HL-60 (cell line): Measurements from ENCODE around the gene MTCH2.

Source experiments
- DNase-seq, 2 experiments: peaks; one replicate each; pipeline ENCODE4 v3.0.0-alpha.2; 2010 to 2020; ENCODE audit warnings: low read depth in 1 of 2, low spot score in 1 of 2
- H3K27ac ChIP-seq: fragments of 250-450 bp; sonication (Bioruptor Pico); replicated peaks from 2 replicates; pipeline ENCODE4 v1.5.1; 2020; ENCODE audit warnings: mild to moderate bottlenecking, moderate library complexity
- H3K27me3 ChIP-seq: fragments of 250-450 bp; sonication (Bioruptor Pico); 2 replicates; pipeline ENCODE4 v1.5.1; 2021; ENCODE audit warnings: mild to moderate bottlenecking, moderate library complexity; ENCODE audit not compliant: insufficient read depth, poor library complexity, severe bottlenecking
- H3K4me3 ChIP-seq: replicated peaks from 2 replicates; pipeline ENCODE4 v1.5.1; 2011; ENCODE audit warnings: mild to moderate bottlenecking, control low read depth, low read length; ENCODE audit not compliant: insufficient read depth
- GABPA ChIP-seq: IDR thresholded peaks from 2 replicates; pipeline ENCODE4 v1.6.1; 2012; ENCODE audit warnings: low read depth
- POLR2AphosphoS5 ChIP-seq: IDR thresholded peaks from 2 replicates; pipeline ENCODE4 v1.6.1; 2012; ENCODE audit warnings: low read depth
- SPI1 ChIP-seq: IDR thresholded peaks from 2 replicates; pipeline ENCODE4 v1.6.1; 2012; ENCODE audit warnings: low read depth, mild to moderate bottlenecking, borderline replicate concordance
- TF ChIP-seq, protein P1 (sequence below): IDR thresholded peaks from 2 replicates; pipeline ENCODE4 v1.6.1; 2012; ENCODE audit warnings: low read depth; ENCODE audit not compliant: insufficient replicate concordance
- TF ChIP-seq, protein P2 (sequence below): IDR thresholded peaks from one replicate; pipeline ENCODE4 v1.5.1; 2011; ENCODE audit warnings: low read length, control low read depth, inconsistent platforms; ENCODE audit not compliant: insufficient read depth

Gene MTCH2

DNA sequence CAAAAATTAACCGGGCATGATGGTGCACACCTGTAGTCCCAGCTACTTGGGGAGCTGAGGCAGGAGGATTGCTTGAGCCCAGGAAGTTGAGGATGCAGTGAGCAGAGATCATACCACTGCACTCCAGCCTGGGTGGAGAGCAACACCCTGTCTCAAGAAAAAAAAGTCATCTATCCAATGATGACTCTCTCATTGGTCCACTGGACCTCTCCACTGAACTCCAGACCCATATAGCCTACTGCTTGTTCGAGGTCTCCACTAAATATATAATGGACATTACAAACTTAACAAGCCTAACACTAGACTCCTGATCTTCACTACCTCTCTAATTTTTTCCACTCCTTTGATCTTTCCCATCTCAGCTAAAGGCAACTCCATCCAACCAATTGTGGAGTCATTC is 33.5 kb upstream of the MTCH2 start:
- no peaks in the 10 kb centered on the region for H3K27me3 ChIP-seq
- H3K4me3 ChIP-seq, result no peak overlapping the region
- no peak overlapping the region for H3K27ac ChIP-seq
- no peak for TF ChIP-seq GABPA
- TF ChIP-seq, protein P1, sequence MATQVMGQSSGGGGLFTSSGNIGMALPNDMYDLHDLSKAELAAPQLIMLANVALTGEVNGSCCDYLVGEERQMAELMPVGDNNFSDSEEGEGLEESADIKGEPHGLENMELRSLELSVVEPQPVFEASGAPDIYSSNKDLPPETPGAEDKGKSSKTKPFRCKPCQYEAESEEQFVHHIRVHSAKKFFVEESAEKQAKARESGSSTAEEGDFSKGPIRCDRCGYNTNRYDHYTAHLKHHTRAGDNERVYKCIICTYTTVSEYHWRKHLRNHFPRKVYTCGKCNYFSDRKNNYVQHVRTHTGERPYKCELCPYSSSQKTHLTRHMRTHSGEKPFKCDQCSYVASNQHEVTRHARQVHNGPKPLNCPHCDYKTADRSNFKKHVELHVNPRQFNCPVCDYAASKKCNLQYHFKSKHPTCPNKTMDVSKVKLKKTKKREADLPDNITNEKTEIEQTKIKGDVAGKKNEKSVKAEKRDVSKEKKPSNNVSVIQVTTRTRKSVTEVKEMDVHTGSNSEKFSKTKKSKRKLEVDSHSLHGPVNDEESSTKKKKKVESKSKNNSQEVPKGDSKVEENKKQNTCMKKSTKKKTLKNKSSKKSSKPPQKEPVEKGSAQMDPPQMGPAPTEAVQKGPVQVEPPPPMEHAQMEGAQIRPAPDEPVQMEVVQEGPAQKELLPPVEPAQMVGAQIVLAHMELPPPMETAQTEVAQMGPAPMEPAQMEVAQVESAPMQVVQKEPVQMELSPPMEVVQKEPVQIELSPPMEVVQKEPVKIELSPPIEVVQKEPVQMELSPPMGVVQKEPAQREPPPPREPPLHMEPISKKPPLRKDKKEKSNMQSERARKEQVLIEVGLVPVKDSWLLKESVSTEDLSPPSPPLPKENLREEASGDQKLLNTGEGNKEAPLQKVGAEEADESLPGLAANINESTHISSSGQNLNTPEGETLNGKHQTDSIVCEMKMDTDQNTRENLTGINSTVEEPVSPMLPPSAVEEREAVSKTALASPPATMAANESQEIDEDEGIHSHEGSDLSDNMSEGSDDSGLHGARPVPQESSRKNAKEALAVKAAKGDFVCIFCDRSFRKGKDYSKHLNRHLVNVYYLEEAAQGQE, result no peak
- TF ChIP-seq SPI1, result no peak
- no peak for TF ChIP-seq POLR2AphosphoS5
- TF ChIP-seq, protein P2, sequence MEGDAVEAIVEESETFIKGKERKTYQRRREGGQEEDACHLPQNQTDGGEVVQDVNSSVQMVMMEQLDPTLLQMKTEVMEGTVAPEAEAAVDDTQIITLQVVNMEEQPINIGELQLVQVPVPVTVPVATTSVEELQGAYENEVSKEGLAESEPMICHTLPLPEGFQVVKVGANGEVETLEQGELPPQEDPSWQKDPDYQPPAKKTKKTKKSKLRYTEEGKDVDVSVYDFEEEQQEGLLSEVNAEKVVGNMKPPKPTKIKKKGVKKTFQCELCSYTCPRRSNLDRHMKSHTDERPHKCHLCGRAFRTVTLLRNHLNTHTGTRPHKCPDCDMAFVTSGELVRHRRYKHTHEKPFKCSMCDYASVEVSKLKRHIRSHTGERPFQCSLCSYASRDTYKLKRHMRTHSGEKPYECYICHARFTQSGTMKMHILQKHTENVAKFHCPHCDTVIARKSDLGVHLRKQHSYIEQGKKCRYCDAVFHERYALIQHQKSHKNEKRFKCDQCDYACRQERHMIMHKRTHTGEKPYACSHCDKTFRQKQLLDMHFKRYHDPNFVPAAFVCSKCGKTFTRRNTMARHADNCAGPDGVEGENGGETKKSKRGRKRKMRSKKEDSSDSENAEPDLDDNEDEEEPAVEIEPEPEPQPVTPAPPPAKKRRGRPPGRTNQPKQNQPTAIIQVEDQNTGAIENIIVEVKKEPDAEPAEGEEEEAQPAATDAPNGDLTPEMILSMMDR, result no peak
- no peak for DNase-seq

DNA sequence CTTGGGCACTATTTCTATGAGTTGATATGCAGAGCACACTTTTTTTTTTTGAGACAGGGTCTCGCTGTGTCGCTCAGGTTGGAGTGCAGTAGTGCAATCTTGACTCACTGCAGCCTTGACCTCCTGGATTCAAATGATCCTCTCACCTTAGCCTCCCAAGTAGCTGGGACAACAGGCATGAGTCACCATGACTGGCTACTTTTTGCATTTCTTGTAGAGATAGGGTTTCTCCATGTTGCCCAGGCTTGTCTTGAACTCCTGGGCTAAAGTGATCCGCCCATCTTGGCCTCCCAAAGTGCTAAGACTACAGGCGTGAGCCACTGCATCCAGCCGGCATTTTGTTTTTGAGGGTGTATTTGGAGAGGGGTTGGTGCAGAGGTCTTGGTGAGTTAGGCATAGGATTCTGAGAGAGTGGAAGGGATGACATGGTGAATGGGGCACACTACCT is 29.9 kb upstream of the MTCH2 start:
- H3K27me3 ChIP-seq, result no peaks in the 10 kb centered on the region
- DNase-seq, result no peak

DNA sequence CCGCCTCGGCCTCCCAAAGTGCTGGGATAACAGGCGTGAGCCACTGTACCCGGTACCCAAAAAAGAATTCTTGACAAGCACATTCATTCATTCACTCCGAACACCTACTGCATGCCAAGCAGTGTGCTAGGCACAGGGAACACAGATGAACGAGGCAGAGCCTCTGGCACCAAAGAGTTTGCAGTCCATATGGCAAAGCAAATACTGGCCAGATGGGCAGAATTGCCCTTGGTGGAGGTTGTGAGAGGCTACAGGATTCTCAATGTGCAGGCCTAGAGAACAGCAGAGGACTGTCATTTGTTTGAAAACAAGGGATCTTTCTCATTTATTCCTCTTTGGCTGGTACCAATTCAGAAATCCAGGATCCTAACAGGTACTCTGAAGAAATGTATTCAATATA is 27.5 kb upstream of the MTCH2 start:
- no peak overlapping the region for H3K4me3 ChIP-seq
- H3K27me3 ChIP-seq, result no peaks in the 10 kb centered on the region
- H3K27ac ChIP-seq, result no peak overlapping the region
- TF ChIP-seq GABPA (no peak), SPI1 (no peak), POLR2AphosphoS5 (no peak)
- TF ChIP-seq, protein P2, result no peak
- TF ChIP-seq, protein P1, result no peak
- no peak for DNase-seq

More for the DNA sequence above, 29.9 kb upstream of the MTCH2 start:
- TF ChIP-seq SPI1, result no peak
- TF ChIP-seq POLR2AphosphoS5, result no peak
- TF ChIP-seq, protein P1, result no peak
- TF ChIP-seq, protein P2, result no peak
- no peak for TF ChIP-seq GABPA
- Histone ChIP-seq H3K27ac (no peak overlapping the region), H3K4me3 (no peak overlapping the region)
